ENCODE data around the gene ORC3. TPM values are rescaled to one million over a fixed set of nuclear protein-coding genes. Genes with fewer than 3 reads are reported as not detected.
"Not testable (repeated sequence)": the region's sequence is repeated elsewhere in the genome, so short reads cannot be mapped to it uniquely, and the experiment has no call there.

ORC3 gene
- total RNA-seq, 3 donors from 2014 or later (not counting 1 experiment from before 2014, with no cell fraction given): 13.1 to 13.4 (median 13.3) TPM

DNA sequence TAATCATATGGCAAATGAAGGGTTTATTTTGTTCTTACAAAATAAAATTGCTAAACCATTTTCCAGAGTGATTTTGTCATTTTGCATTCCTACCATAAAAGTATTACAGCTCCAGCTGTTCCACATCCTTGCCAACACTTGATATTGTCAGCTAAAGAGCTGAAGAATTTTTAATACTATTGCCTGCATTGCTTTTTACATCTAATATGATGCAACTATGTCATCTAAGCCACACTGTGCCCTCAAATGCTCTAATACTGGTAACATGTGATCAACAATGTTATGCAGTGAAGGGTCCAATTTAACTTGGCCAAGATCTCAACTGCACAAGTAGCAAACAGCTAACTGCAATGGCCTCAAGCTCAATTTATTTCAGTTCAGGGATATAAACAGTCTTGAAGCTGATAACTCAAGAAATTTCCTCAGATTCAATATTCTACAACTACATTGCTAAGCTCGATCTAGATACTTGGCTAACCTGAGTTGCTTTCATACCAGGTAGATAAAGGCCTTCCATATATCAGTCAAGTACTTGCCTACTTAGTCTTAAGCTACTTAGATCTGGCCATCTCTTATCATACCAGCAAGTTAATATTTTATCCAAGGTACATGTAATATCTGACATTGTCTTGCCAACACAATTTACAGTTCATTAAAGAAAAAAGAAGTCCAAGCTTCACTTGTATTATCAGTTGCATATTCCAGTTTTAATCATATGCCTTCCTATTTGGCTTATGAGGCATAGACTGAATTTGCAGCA lies 95.1 kb downstream of the ORC3 start:
- H3K27me3 ChIP-seq (ENCODE audit: control insufficient read depth, insufficient read depth, low read length): no peaks in the 10 kb centered on the region
- WGBS (ENCODE audit: insufficient coverage): 91% methylated on average over 1 of the region's 1 CpG
- H3K4me1 ChIP-seq (ENCODE audit: control insufficient read depth, insufficient read depth, low read length): peaks cover 18% of the 10 kb centered on the region
- H3K27ac Mint-ChIP-seq: peak overlapping the region in 1 of 2 donors; percentile 52
- peaks cover 7% of the 10 kb centered on the region for H3K36me3 ChIP-seq (ENCODE audit: control insufficient read depth, insufficient read depth, low read length)
- intact Hi-C loops (cut with micrococcal nuclease): no loop called here
- no peaks in the 10 kb centered on the region for H3K36me3 Mint-ChIP-seq
- H3K9me3 ChIP-seq (ENCODE audit: control insufficient read depth, insufficient read depth, low read length): no peaks in the 10 kb centered on the region
- no peaks in the 10 kb centered on the region for H3K27me3 Mint-ChIP-seq (ENCODE audit: low read depth in 2 of 2)
- H3K4me3 ChIP-seq (ENCODE audit: low read length): no peak overlapping the region
- H3K9me3 Mint-ChIP-seq: no peaks in the 10 kb centered on the region
- TF ChIP-seq, protein P1, sequence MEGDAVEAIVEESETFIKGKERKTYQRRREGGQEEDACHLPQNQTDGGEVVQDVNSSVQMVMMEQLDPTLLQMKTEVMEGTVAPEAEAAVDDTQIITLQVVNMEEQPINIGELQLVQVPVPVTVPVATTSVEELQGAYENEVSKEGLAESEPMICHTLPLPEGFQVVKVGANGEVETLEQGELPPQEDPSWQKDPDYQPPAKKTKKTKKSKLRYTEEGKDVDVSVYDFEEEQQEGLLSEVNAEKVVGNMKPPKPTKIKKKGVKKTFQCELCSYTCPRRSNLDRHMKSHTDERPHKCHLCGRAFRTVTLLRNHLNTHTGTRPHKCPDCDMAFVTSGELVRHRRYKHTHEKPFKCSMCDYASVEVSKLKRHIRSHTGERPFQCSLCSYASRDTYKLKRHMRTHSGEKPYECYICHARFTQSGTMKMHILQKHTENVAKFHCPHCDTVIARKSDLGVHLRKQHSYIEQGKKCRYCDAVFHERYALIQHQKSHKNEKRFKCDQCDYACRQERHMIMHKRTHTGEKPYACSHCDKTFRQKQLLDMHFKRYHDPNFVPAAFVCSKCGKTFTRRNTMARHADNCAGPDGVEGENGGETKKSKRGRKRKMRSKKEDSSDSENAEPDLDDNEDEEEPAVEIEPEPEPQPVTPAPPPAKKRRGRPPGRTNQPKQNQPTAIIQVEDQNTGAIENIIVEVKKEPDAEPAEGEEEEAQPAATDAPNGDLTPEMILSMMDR (IDR thresholded peaks at IDR 0.05): no peak
- no peak overlapping the region for H3K27ac ChIP-seq (ENCODE audit: low read length)
- no peak for DNase-seq
- ATAC-seq: no peak
- H3K4me1 Mint-ChIP-seq: peaks cover 54 to 62% of the 10 kb centered on the region in 2 donors
- no peak overlapping the region for H3K4me3 Mint-ChIP-seq

GRCh38 chr6:87686636-87687205 lies 96.8 kb downstream of the ORC3 start:
- ATAC-seq; H3K36me3 Mint-ChIP-seq; H3K9me3 Mint-ChIP-seq; H3K27ac ChIP-seq (ENCODE audit: low read length); DNase-seq; H3K36me3 ChIP-seq (ENCODE audit: control insufficient read depth, insufficient read depth, low read length); H3K27me3 ChIP-seq (ENCODE audit: control insufficient read depth, insufficient read depth, low read length); H3K27me3 Mint-ChIP-seq (ENCODE audit: low read depth in 2 of 2); H3K9me3 ChIP-seq (ENCODE audit: control insufficient read depth, insufficient read depth, low read length); intact Hi-C loops (cut with micrococcal nuclease); H3K4me3 ChIP-seq (ENCODE audit: low read length): not testable (repeated sequence)
- WGBS (ENCODE audit: insufficient coverage): 94% methylated on average over 11 of the region's 11 CpGs
- Mint-ChIP-seq H3K27ac (peak overlapping the region; percentile 5 to 46), H3K4me3 (peak overlapping the region; percentile 13), H3K4me1 (peaks cover 68 to 74% of the 10 kb centered on the region in 2 donors)
- H3K4me1 ChIP-seq (ENCODE audit: control insufficient read depth, insufficient read depth, low read length): peaks cover 24% of the 10 kb centered on the region

- Mint-ChIP-seq H3K36me3 (no peaks in the 10 kb centered on the region), H3K4me3 (peak overlapping the region; percentile 13), H3K27me3 (ENCODE audit: low read depth in 2 of 2) (no peaks in the 10 kb centered on the region), H3K27ac (peak overlapping the region in 1 of 2 donors; percentile 16), H3K4me1 (peaks cover 68 to 74% of the 10 kb centered on the region in 2 donors), H3K9me3 (no peaks in the 10 kb centered on the region)
- Histone ChIP-seq H3K27me3 (ENCODE audit: control insufficient read depth, insufficient read depth, low read length) (no peaks in the 10 kb centered on the region), H3K36me3 (ENCODE audit: control insufficient read depth, insufficient read depth, low read length) (peaks cover 2% of the 10 kb centered on the region), H3K27ac (ENCODE audit: low read length) (no peak overlapping the region), H3K4me1 (ENCODE audit: control insufficient read depth, insufficient read depth, low read length) (peaks cover 25% of the 10 kb centered on the region), H3K4me3 (ENCODE audit: low read length) (no peak overlapping the region), H3K9me3 (ENCODE audit: control insufficient read depth, insufficient read depth, low read length) (no peaks in the 10 kb centered on the region)
- intact Hi-C loops (cut with micrococcal nuclease): no loop called here
- TF ChIP-seq, protein P1 (IDR thresholded peaks at IDR 0.05): no peak
- WGBS (ENCODE audit: insufficient coverage): 82% methylated on average over 2 of the region's 3 CpGs
- DNase-seq (no peak), ATAC-seq (no peak)
These were observed 97.4 kb downstream of the ORC3 start for GRCh38 chr6:87687296-87687695.

DNA sequence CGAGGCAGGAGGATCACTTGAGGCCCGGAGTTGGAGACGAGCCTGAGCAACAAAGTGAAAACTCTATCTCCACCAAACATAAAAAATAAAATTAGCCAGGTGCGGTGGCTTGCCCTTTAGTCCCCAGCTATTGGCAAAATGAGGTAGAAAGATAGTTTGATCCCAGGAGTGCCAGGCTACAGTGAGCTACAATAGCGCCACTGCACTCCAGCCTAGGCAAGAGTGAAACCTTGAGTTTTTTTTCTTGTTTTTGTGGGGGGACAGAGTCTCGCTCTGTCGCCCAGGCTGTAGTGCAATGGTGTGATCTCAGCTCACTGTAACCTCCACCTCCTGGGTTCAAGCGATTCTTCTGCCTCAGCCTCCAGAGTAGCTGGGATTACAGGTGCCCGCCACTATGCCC lies 98.0 kb downstream of the ORC3 start:
- H3K27me3 Mint-ChIP-seq (ENCODE audit: low read depth in 2 of 2); H3K36me3 Mint-ChIP-seq; H3K27ac ChIP-seq (ENCODE audit: low read length): not testable (repeated sequence)

More for the DNA sequence above, 98.0 kb downstream of the ORC3 start:
- Mint-ChIP-seq H3K4me1 (peaks cover 67 to 74% of the 10 kb centered on the region in 2 donors), H3K27ac (peak overlapping the region in 1 of 2 donors; percentile 16)
- intact Hi-C loops (cut with micrococcal nuclease); H3K27me3 ChIP-seq (ENCODE audit: control insufficient read depth, insufficient read depth, low read length); DNase-seq; H3K9me3 ChIP-seq (ENCODE audit: control insufficient read depth, insufficient read depth, low read length); H3K36me3 ChIP-seq (ENCODE audit: control insufficient read depth, insufficient read depth, low read length); ATAC-seq; H3K4me3 Mint-ChIP-seq; H3K9me3 Mint-ChIP-seq; H3K4me3 ChIP-seq (ENCODE audit: low read length): not testable (repeated sequence)
- peaks cover 22% of the 10 kb centered on the region for H3K4me1 ChIP-seq (ENCODE audit: control insufficient read depth, insufficient read depth, low read length)
- 95% methylated on average over 7 of the region's 9 CpGs for WGBS (ENCODE audit: insufficient coverage)

Measured in natural killer cell (primary cell).